SKM-1 (cell line): ENCODE data around the gene LEAP2.

Experiments
- DNase-seq: peaks from one replicate; lab custom pipeline; 2025; ENCODE audit not compliant: unreplicated experiment; lab: John Stamatoyannopoulos, UW

Gene LEAP2

GRCh38 chr5:132876020-132876759 lies 2.7 kb downstream of the LEAP2 start:
- no peak for DNase-seq

- no peak for DNase-seq
Observed at GRCh38 chr5:132877466-132877865, 4.0 kb downstream of the LEAP2 start.

GRCh38 chr5:132877938-132878337 lies 4.5 kb downstream of the LEAP2 start:
- DNase-seq = no peak

GRCh38 chr5:132883261-132883834 lies 9.9 kb downstream of the LEAP2 start:
- DNase-seq = peak; percentile 80

GRCh38 chr5:132884548-132884947 lies 11.1 kb downstream of the LEAP2 start:
- no peak for DNase-seq

- no peak for DNase-seq
Observed at GRCh38 chr5:132886064-132886823, 12.8 kb downstream of the LEAP2 start.

GRCh38 chr5:132887283-132887682 lies 13.8 kb downstream of the LEAP2 start:
- DNase-seq = no peak

- DNase-seq = no peak
Observed at GRCh38 chr5:132889501-132889900, 16.0 kb downstream of the LEAP2 start.

GRCh38 chr5:132890817-132891216 lies 17.3 kb downstream of the LEAP2 start:
- no peak for DNase-seq

GRCh38 chr5:132895719-132896305 lies 22.3 kb downstream of the LEAP2 start:
- DNase-seq = no peak

GRCh38 chr5:132896685-132897084 lies 23.2 kb downstream of the LEAP2 start:
- DNase-seq = no peak

- DNase-seq = no peak
Observed at GRCh38 chr5:132898094-132898493, 24.6 kb downstream of the LEAP2 start.

- DNase-seq = no peak
Observed at GRCh38 chr5:132901036-132901435, 27.6 kb downstream of the LEAP2 start.

- DNase-seq = no peak
Observed at GRCh38 chr5:132901730-132902129, 28.3 kb downstream of the LEAP2 start.

- no peak for DNase-seq
Observed at GRCh38 chr5:132905938-132906337, 32.5 kb downstream of the LEAP2 start.

- no peak for DNase-seq
Observed at GRCh38 chr5:132907161-132907560, 33.7 kb downstream of the LEAP2 start.

- DNase-seq = no peak
Observed at GRCh38 chr5:132909702-132910101, 36.2 kb downstream of the LEAP2 start.

- DNase-seq = no peak
Observed at GRCh38 chr5:132915681-132916080, 42.2 kb downstream of the LEAP2 start.

GRCh38 chr5:132916086-132916485 lies 42.6 kb downstream of the LEAP2 start:
- no peak for DNase-seq
